Cardiac fibroblast (primary cell): ENCODE results near the gene SERINC5.

Experiments used
- DNase-seq, 2 donors: peaks; one replicate each; pipeline versions ENCODE4 v3.0.0 to v3.0.0-alpha.2; 2010; ENCODE audit warnings: low read depth in 2 of 2
- H3K4me3 ChIP-seq, 2 donors: replicated peaks in 1 of 2; 1 replicate in 1 of 2; 2 replicates in 1 of 2; pipeline ENCODE4 v1.5.1; 2011; ENCODE audit warnings: low read depth in 2 of 2, low read length in 2 of 2, mild to moderate bottlenecking in 2 of 2, moderate library complexity in 1 of 2
- TF ChIP-seq, protein P1 (sequence below): IDR thresholded peaks from one replicate; pipeline ENCODE4 v1.5.1; 2011; ENCODE audit warnings: low read depth, mild to moderate bottlenecking, low read length, inconsistent platforms

Gene SERINC5

DNA sequence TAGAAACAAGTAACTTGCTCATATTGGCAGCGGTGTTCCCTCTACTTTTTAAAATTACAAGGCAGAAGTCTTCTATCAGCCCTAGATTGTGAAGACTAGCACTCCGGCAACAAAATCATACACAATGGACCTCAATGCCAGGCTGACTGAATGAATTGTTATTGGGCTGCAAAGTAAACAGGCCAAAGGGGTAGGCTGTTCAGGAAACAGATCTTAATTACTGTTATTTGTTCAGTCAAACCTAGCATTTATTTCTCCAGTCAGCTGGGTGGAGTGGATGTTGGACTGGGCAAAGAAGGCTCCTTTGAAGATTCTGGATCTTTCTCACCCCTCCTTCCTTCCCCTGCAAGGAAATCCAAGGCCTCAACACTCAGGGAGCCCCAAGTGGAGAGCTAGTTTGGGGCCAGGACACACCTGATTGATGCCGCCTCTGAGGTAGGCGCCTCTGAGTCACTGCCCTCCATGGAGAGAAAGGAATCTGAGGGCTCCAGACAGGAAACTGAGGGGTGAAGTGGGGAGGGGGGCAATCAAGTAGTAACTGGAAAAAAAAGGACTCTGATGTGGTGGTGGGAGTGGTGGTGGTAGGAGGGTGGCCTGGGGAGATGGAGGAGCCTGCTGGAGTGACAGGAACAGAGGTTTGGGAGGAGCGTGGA is 35.5 kb downstream of the SERINC5 start:
- DNase-seq, result no peak
- H3K4me3 ChIP-seq, result no peak overlapping the region
- TF ChIP-seq, protein P1, sequence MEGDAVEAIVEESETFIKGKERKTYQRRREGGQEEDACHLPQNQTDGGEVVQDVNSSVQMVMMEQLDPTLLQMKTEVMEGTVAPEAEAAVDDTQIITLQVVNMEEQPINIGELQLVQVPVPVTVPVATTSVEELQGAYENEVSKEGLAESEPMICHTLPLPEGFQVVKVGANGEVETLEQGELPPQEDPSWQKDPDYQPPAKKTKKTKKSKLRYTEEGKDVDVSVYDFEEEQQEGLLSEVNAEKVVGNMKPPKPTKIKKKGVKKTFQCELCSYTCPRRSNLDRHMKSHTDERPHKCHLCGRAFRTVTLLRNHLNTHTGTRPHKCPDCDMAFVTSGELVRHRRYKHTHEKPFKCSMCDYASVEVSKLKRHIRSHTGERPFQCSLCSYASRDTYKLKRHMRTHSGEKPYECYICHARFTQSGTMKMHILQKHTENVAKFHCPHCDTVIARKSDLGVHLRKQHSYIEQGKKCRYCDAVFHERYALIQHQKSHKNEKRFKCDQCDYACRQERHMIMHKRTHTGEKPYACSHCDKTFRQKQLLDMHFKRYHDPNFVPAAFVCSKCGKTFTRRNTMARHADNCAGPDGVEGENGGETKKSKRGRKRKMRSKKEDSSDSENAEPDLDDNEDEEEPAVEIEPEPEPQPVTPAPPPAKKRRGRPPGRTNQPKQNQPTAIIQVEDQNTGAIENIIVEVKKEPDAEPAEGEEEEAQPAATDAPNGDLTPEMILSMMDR, result no peak

DNA sequence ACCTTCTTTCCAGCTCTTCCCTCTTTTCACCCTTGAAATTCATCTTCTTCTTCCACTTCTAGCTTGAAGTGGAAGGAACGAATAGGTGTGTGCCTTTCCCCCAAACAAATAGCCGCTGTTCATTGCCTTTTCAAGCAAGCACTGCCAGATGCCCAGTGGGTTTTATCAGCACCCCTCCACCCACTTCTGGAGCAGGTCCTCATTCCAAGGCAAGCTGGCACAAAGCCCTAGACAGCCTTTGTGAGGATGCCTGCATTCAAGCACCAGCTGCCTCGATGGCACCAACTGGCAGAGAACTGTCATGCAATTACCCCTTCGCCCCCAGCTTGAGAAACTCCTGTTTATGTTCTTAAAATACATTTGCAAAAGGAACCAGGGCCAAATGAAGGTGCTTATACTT is 36.5 kb downstream of the SERINC5 start:
- no peak overlapping the region for H3K4me3 ChIP-seq
- TF ChIP-seq, protein P1, result no peak
- no peak for DNase-seq

DNA sequence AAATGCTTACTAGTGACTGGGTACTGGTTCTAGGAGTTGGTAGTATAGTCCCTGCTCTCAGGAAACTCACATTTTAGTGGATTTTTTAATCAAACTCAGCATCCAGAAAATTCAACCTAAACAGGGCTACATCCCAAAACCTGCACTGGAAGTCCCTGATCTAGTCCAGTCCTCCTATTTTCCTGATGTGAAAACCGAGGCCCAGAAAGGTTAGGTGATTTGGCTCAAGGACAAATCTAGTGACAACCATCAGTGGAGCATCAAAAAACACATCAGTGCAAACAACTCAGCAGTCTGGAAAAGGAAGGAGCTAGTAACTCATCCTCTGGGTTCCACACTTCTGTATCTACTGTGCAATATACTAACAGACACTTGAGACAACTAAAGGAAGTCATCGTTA is 38.2 kb downstream of the SERINC5 start:
- H3K4me3 ChIP-seq, result no peak overlapping the region
- TF ChIP-seq, protein P1, result no peak
- no peak for DNase-seq

DNA sequence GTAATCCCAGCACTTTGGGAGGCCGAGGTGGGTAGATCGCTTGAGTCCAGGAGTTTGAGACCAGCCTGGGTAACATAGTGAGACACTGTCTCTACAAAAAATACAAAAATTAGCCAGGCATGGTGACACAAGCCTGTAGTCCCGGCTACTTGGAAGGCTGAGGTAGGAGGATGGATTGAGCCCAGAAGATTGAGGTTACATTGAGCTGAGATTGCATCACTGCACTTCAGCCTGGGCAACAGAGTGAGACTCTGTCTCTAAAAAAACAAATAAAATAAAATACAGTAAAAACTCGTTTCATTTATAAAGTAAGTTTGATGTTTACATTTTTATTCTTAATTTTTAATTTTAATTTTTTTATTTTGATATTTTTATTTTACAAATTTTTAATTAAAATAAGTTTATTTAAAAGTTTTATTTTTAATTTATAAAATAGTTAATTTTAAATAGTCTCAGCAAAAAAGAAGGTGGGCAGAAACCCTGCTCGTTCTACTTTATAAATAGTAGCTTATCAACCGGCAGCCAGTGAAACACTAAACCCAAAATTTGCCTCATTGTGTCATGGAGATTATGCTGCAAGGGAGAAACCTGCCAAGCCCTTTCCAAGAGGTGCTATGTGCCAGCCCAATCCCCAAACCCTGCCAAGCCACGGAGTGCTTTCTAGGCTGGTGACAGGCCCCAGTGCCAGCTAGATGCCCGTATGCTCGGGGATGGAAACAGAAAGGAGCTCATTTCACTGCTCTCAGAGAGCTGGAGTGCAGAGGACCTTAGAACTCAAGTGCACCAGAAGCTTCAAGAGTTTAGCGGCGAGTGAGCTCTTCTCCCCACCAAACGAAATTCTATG is 38.9 kb downstream of the SERINC5 start:
- H3K4me3 ChIP-seq, result no peak overlapping the region
- DNase-seq, result peak in 1 of 2 donors; percentile 16
- TF ChIP-seq, protein P1, result no peak

DNA sequence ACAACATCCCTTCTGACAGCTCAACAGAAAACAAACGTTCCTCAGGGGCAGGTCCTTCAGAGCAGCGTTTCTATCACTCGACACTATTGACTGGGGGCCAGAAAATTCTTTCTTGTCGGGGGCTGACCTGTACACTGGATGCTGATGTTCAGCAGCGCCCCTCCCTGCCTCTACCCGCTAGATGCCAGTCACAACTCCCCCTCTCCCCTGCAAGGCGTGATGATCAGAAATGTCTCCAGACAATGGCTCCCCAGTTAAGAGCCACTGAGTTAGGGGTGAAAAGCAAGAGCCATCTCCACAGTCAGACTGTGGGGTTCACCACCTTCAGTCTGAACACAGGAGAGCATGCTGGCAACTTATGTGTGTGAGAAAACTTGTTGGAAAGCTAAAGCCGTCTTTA is 39.8 kb downstream of the SERINC5 start:
- no peak overlapping the region for H3K4me3 ChIP-seq
- no peak for DNase-seq
- TF ChIP-seq, protein P1, result no peak

DNA sequence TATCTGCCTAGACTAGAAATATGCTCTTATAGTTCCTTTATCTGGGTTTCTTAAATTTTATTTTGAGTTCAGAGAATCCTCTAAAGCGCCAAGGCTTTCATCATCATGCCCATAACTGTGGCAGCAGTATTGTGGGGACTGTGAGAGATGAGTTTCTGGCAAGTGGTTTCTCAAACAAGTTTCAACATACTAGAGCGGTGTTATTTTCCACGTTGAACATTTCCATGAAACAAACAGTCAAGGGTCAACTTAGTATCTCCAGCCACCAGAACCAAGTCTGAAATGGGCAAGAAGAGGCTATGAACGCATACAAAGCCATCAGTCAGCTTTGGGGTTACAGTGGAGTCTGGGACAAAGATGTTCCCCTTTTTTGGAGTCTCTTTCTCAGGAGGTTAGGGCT is 40.3 kb downstream of the SERINC5 start:
- no peak for DNase-seq
- TF ChIP-seq, protein P1, result no peak
- H3K4me3 ChIP-seq, result no peak overlapping the region
